ENCODE data around the gene CHST11.

DNA sequence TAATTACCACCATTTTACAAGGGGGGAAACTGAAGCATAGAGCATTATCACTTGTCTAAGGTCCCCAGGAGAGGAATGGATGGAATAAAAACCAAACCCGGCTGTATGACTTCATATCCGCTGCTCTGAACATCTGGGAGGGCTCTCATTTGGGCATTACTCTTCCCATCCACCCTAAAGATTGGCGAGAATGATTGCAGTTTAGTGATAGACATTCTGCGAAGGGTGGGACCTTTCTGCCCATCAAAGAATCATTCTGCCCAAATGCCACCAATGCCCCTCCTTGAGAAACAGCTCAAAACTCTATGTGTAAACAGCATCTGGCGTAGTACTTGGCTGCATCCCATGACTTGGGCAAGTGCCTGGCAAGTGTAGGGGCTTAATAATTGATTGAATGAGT, 11.6 kb downstream of the CHST11 start:
- TF ChIP-seq CTCF (IDR thresholded peaks at IDR 0.05; ENCODE audit: insufficient read depth, low read length, poor library complexity, severe bottlenecking) = no peak
- TF ChIP-seq EZH2phosphoT487 (conservative IDR thresholded peaks at IDR 0.05; ENCODE audit: low read length) = no peak
